ENCODE measurements around the gene SRSF4. TPM values are rescaled to one million over a fixed set of nuclear protein-coding genes. Genes with fewer than 3 reads are reported as not detected.
A peak's percentile ranks its signal among the peaks of the same experiment; 100 is the strongest.

The SRSF4 gene
- 109 and 112 TPM in 2 replicates for total RNA-seq
- long read RNA-seq, transcript SRSF4-201 (6 exons, 2,387 nt) = major isoform, 85 of 106 reads
- long read RNA-seq, transcript SRSF4-202 (5 exons, 1,264 nt) = minor isoform, 6 of 106 reads
- long read RNA-seq, partial matches to known transcripts = 3 of 106 reads
- long read RNA-seq, other reads (novel, unspliced or antisense) = 12 of 106 reads

GRCh38 chr1:29181413-29182225 lies at the start of gene SRSF4:
Gene SRSF4, minus strand, starts transcription at chr1:29181900. Its CDS starts 148 bp downstream, at chr1:29181752.
- Mint-ChIP-seq H3K36me3 (ENCODE audit: low read depth) (peaks cover 9% of the 10 kb centered on the region), H3K27me3 (ENCODE audit: low read depth) (no peaks in the 10 kb centered on the region), H3K27ac (ENCODE audit: unreplicated experiment) (peak within 1 kb of the TSS; percentile 99), H3K4me1 (peaks cover 36% of the 10 kb centered on the region), H3K4me3 (peak within 1 kb of the TSS; percentile 96), H3K9me3 (no peaks in the 10 kb centered on the region)
- peak; percentile 99 for DNase-seq (ENCODE audit: low read depth, low spot score)
- TF ChIP-seq CTCF (conservative IDR thresholded peaks at IDR 0.05) = peak; percentile 72

- Mint-ChIP-seq H3K27ac (ENCODE audit: unreplicated experiment) (peak within 1 kb of the TSS; percentile 79), H3K4me3 (peak within 1 kb of the TSS; percentile 92), H3K36me3 (ENCODE audit: low read depth) (no peaks in the 10 kb centered on the region), H3K27me3 (ENCODE audit: low read depth) (peaks cover 42% of the 10 kb centered on the region), H3K4me1 (peaks cover 21% of the 10 kb centered on the region), H3K9me3 (no peaks in the 10 kb centered on the region)
- TF ChIP-seq CTCF (conservative IDR thresholded peaks at IDR 0.05) = peak; percentile 35
- peak; percentile 96 for DNase-seq (ENCODE audit: low read depth, low spot score)
These were observed 49.1 kb upstream of the SRSF4 start, which contains the start of gene MECR for GRCh38 chr1:29230553-29231378. Gene MECR, minus strand, starts transcription at chr1:29230934. Its CDS starts 28 bp downstream, at chr1:29230906.

GRCh38 chr1:29230204-29230552 lies 48.5 kb upstream of the SRSF4 start:
- Mint-ChIP-seq H3K36me3 (ENCODE audit: low read depth) (no peaks in the 10 kb centered on the region), H3K27me3 (ENCODE audit: low read depth) (peaks cover 37% of the 10 kb centered on the region), H3K4me3 (peak overlapping the region; percentile 92), H3K9me3 (no peaks in the 10 kb centered on the region), H3K4me1 (peaks cover 21% of the 10 kb centered on the region), H3K27ac (ENCODE audit: unreplicated experiment) (peak overlapping the region; percentile 79)
- no peak for TF ChIP-seq CTCF (conservative IDR thresholded peaks at IDR 0.05)
- no peak for DNase-seq (ENCODE audit: low read depth, low spot score)

GRCh38 chr1:29227511-29227910 lies 45.8 kb upstream of the SRSF4 start:
- Mint-ChIP-seq H3K9me3 (no peaks in the 10 kb centered on the region), H3K27me3 (ENCODE audit: low read depth) (peaks cover 14% of the 10 kb centered on the region), H3K4me1 (peaks cover 27% of the 10 kb centered on the region), H3K36me3 (ENCODE audit: low read depth) (no peaks in the 10 kb centered on the region), H3K4me3 (no peak overlapping the region), H3K27ac (ENCODE audit: unreplicated experiment) (no peak overlapping the region)
- DNase-seq (ENCODE audit: low read depth, low spot score) = no peak
- TF ChIP-seq CTCF (conservative IDR thresholded peaks at IDR 0.05) = no peak

- H3K27ac Mint-ChIP-seq (ENCODE audit: unreplicated experiment) = no peak overlapping the region
- no peaks in the 10 kb centered on the region for H3K9me3 Mint-ChIP-seq
- no peak overlapping the region for H3K4me3 Mint-ChIP-seq
- H3K27me3 Mint-ChIP-seq (ENCODE audit: low read depth) = no peaks in the 10 kb centered on the region
- no peak for TF ChIP-seq CTCF (conservative IDR thresholded peaks at IDR 0.05)
- H3K36me3 Mint-ChIP-seq (ENCODE audit: low read depth) = no peaks in the 10 kb centered on the region
- no peak for DNase-seq (ENCODE audit: low read depth, low spot score)
- peaks cover 15% of the 10 kb centered on the region for H3K4me1 Mint-ChIP-seq
These were observed 43.7 kb upstream of the SRSF4 start for GRCh38 chr1:29225361-29225760.

Measured in neural crest cell (in vitro differentiated cells).